ENCODE results near the gene EIF4E.

EIF4E gene, protein sequence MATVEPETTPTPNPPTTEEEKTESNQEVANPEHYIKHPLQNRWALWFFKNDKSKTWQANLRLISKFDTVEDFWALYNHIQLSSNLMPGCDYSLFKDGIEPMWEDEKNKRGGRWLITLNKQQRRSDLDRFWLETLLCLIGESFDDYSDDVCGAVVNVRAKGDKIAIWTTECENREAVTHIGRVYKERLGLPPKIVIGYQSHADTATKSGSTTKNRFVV

DNA sequence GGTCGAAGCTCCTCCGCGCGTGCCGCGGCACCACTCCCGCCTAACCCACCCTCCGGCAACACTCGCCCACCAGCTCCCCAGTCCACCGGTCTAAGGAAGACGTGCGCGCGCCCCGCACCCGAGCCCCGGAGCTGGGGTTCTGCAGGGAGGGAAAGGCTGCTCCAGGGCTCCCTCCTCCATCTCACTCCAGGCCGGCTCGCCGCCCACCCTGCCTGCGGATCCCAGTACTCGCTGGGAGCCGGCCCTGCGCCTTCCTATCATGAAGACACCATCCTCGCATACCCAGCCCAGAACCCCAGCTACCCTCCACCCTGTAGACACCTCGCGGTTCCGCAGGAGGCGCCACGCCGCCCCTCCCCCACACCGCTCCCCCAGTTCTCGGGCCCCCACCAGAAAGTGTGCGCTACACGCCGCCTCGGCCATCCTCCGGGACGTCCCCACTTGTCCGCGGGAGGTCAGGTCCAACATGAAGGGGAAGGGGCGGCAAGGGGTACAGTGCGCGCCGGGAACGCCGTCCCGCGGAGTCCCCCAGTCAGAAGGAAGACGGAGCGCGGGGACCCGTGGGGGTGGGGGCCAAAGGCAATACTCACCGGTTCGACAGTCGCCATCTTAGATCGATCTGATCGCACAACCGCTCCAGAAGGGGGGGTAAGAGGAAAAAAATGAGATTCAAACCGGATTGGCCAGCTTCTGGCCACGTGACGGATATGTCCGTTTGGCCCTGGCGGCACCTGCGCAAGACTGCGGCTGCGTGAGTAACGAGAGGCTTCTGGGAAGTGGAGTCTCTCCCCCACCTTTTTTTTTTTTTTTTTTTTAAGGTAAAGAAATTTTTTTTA is at the start of gene EIF4E:
Gene EIF4E (minus strand): TSS at position 629 of the 836 bp plus-strand sequence. CDS start 21 bp downstream, at position 608.
- FAIRE-seq = no peak
- TF ChIP-seq POLR2A (IDR thresholded peaks at IDR 0.05; ENCODE audit: low read depth, low read length) = peak; percentile 45
- peak; percentile 56 for DNase-seq (ENCODE audit: insufficient read length, low spot score)

- no peak for FAIRE-seq
- DNase-seq (ENCODE audit: insufficient read length, low spot score) = no peak
- no peak for TF ChIP-seq POLR2A (IDR thresholded peaks at IDR 0.05; ENCODE audit: low read depth, low read length)
Measured at GRCh38 chr4:98977557-98977956, 48.6 kb upstream of the EIF4E start.

DNA sequence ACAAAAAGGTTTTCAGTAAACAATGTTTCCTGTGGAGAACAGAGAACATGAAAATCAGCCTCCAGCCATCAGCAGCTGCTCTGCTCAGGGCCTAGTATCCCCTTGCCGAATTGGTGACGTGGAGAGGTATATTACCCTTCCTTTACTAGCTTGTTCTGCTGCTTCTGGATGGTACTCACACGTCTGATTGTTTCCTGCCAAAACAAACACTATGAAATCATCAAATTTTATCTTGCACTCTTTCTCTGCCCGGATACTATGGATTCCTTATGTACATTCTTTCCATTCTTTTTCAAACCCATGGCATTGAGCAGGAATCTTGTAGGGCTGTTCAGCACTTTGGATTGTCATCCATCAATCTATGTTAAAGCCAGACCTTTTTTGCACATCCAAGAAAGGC is 47.8 kb upstream of the EIF4E start:
- FAIRE-seq (no peak), DNase-seq (ENCODE audit: insufficient read length, low spot score) (no peak)
- TF ChIP-seq POLR2A (IDR thresholded peaks at IDR 0.05; ENCODE audit: low read depth, low read length) = no peak

DNA sequence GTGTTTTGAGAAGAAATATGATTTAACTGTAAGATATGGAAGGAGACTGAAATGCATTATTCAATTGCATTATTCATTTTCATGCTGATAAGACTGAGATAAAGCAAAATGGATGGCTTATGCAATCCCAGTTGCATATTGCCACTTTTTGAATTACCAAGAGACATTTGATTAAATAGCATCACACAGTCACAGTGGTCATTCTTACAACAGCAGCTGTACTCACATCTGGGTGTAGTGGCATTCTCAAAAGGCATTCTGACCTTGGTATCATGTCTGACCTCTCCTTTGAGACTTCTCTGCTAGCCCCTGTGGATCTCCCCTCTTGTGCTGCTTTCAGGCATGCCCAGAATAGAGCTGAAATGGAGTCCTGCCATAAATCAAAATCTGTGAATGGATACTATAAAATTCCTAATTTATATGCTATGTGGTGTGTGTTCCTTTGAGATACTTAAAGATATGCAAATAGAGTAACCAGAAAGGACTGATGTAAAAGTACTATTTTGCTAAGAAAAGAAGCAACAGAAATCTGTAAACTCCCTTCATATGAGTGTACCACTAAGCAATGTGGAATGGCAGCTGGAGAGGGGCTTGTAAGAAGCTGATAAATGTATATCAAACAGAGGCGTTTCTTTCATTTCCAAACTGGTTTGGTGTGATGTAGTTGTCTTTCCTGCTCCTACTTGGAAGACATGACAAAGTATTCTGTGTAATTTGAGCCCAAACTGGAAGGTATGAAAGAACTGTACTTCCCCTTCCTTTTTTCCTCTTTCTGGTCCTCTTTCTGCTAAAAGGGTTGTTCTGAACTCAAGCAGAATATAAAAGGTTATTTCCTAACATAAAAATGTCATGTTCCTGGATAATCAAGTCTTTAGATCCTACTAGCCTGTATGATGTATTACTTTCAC is 41.2 kb upstream of the EIF4E start:
- DNase-seq (ENCODE audit: insufficient read length, low spot score) (no peak), FAIRE-seq (no peak)
- no peak for TF ChIP-seq POLR2A (IDR thresholded peaks at IDR 0.05; ENCODE audit: low read depth, low read length)

- DNase-seq (ENCODE audit: insufficient read length, low spot score) = no peak
- no peak for TF ChIP-seq POLR2A (IDR thresholded peaks at IDR 0.05; ENCODE audit: low read depth, low read length)
- FAIRE-seq = no peak
Measured at GRCh38 chr4:98967786-98968329, 38.9 kb upstream of the EIF4E start.

DNA sequence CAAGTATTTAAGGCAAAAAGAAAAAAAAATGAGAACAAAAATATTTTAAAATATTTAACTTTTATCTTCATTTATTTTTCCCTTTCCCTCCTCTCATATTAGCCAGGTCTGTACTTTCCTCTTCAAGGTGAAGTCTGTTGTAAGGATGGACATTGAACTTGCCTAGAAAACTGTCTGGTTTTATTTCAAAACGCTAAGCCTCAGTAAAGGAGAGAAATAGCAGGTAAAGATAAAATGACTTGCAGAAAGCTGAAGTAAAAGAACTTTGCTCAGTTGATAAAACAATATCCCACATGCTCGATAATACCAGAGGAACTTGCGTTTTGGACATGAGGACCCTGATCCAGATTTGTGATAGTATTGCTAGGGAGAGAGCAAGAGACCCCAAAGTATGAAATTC is 38.0 kb upstream of the EIF4E start:
- FAIRE-seq = no peak
- DNase-seq (ENCODE audit: insufficient read length, low spot score) = no peak
- TF ChIP-seq POLR2A (IDR thresholded peaks at IDR 0.05; ENCODE audit: low read depth, low read length) = no peak

GRCh38 chr4:98963538-98964433 is 34.9 kb upstream of the EIF4E start:
- DNase-seq (ENCODE audit: insufficient read length, low spot score) = no peak
- no peak for FAIRE-seq
- TF ChIP-seq POLR2A (IDR thresholded peaks at IDR 0.05; ENCODE audit: low read depth, low read length) = no peak

DNA sequence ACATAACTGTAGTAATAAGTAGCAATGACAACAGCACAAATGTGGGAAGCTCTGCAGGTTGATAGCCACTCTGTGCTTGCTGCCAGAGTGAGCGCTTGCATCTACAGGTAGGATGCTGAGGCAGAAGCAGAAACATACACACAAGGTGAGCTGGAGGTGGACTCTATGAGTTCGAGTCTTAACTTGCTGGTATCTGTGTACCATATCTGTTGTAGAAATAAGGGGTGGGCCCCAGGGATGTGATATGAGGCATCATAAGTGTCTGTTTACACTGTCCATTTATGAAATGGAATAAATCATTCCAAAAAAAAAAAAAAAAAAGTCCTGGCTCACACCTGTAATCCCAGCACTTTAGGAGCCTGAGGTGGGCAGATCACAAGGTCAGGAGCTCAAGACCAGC is 32.8 kb upstream of the EIF4E start:
- TF ChIP-seq POLR2A (IDR thresholded peaks at IDR 0.05; ENCODE audit: low read depth, low read length) = no peak
- DNase-seq (ENCODE audit: insufficient read length, low spot score) = no peak
- no peak for FAIRE-seq

GRCh38 chr4:98959411-98959810 is 30.5 kb upstream of the EIF4E start:
- TF ChIP-seq POLR2A (IDR thresholded peaks at IDR 0.05; ENCODE audit: low read depth, low read length) = no peak
- FAIRE-seq (no peak), DNase-seq (ENCODE audit: insufficient read length, low spot score) (no peak)

- FAIRE-seq (no peak), DNase-seq (ENCODE audit: insufficient read length, low spot score) (no peak)
- no peak for TF ChIP-seq POLR2A (IDR thresholded peaks at IDR 0.05; ENCODE audit: low read depth, low read length)
Measured at GRCh38 chr4:98958065-98958464, 29.1 kb upstream of the EIF4E start.

DNA sequence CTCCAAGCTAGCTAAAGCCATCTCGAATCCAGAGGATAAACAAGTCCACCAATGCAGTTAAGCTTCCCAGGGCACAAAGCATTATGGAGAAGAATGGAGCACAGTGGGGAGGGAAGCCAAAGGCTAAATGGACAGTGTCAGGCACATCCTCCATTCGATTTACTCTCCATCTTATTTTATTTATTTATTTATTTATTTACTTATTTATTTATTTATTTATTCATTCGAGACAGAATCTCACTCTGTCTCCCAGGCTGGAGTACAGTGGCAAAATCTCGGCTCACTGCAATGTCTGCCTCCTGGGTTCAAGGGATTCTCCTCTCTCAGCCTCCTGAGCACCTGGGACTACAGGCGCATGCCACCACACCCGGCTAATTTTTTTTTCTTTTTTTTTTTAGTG is 26.3 kb upstream of the EIF4E start:
- DNase-seq (ENCODE audit: insufficient read length, low spot score) (no peak), FAIRE-seq (no peak)
- TF ChIP-seq POLR2A (IDR thresholded peaks at IDR 0.05; ENCODE audit: low read depth, low read length) = no peak

DNA sequence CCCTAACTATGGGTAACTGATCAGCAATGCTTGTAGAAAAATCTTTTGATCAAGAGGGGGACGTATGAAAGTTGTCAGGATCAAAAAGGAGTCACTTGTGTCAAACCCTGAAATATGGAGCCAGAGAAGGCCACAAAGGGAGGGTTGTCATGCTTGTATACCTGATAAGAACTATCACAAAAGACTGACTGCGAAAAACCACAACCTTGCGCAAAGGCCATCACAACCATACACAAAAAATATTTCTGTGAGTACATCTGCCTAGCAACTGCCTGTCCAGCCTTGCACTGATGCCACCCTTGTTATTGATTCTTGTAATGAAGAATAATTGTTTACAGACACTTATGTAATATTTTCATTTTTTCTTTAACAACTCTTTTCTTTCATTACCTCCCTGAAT is 22.8 kb upstream of the EIF4E start:
- DNase-seq (ENCODE audit: insufficient read length, low spot score) = no peak
- FAIRE-seq = no peak
- no peak for TF ChIP-seq POLR2A (IDR thresholded peaks at IDR 0.05; ENCODE audit: low read depth, low read length)

GRCh38 chr4:98950925-98951324 is 22.0 kb upstream of the EIF4E start:
- DNase-seq (ENCODE audit: insufficient read length, low spot score) (no peak), FAIRE-seq (no peak)
- no peak for TF ChIP-seq POLR2A (IDR thresholded peaks at IDR 0.05; ENCODE audit: low read depth, low read length)
